IPS-NIHi11 (cell line): ENCODE results near the gene NDUFS4.
A peak's percentile ranks its signal among the peaks of the same experiment; 100 is the strongest.
"Not testable (repeated sequence)": the region's sequence is repeated elsewhere in the genome, so short reads cannot be mapped to it uniquely, and the experiment has no call there.

Experiments used
- DNase-seq: peaks from one replicate; pipeline ENCODE4 v3.0.0; 2012; ENCODE audit warnings: mixed read lengths, low spot score

The NDUFS4 gene

DNA sequence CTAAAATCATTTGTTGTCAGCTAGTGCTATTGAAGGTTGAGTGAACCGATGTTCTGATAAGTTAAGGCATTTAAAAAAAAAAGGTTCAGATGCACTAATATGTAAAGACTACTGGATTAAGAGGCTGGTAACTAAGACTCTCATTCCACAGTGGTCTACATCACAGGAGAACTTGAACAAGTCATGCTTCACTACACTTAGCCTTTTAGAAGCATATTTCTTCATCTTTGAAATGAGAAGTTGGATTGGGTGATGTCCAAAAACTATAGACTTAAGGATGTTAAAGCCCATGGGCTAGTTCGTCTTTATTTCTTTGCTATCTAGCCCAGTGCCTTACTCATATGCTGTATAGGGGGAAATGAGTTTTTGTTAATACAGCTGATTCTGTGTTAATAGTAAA is 107.2 kb downstream of the NDUFS4 start:
- DNase-seq, result no peak

DNA sequence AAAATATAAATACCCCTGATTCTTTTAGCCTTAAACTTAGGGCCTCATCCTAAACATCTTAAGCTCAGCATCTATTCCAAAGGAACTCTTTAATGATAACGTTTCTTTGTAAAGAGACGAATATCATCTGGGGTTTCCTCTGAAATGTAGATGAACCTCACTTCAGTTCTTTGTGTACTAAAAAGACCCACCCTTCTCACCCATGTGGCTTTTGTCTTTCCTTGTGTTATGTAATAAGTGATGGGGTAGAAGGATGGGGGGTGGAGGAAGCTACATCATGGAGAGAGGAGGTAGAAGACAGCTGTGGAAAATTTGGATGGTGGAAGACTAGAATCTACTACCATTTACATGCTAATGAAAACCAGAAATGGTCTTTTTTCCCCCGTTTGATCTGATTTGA is 111.0 kb downstream of the NDUFS4 start:
- peak; percentile 71 for DNase-seq

DNA sequence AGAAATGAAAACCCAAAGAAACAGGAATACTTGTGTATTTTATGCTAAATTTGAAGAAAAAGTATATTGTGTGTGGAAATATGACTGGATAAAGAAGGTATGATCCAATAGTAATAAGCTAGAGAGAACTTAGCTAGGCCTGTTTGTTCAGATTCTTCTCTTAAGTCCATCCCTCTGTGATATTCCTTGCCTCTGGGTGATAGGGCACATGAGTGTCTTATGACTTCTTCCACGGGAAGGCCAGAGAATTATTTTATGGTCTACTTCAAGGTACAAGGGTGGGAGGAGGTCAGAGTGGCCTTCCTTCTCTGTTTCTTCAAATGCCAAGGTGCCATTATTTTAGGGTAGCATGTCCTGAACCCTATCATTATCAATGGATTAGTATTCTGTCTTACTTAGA is 113.7 kb downstream of the NDUFS4 start:
- DNase-seq, result no peak

DNA sequence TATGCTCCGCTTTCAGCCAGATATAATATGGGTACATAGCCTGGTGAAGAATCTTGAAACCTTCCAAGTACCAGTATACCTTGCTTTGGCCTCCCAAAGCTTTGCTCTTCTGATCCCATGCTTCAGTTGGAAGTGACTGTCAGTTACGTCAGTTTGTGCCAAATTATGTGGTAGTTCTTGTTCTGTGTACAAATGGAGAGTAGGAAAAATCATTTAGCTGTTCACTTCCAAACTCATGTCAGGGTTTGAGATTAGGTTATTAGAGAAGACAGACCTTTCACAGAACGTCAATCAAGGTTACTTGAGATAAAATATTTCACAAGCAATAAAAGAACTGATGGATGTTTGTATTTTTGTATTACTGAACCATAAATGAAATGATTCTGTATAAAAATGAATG is 117.2 kb downstream of the NDUFS4 start:
- DNase-seq, result no peak

DNA sequence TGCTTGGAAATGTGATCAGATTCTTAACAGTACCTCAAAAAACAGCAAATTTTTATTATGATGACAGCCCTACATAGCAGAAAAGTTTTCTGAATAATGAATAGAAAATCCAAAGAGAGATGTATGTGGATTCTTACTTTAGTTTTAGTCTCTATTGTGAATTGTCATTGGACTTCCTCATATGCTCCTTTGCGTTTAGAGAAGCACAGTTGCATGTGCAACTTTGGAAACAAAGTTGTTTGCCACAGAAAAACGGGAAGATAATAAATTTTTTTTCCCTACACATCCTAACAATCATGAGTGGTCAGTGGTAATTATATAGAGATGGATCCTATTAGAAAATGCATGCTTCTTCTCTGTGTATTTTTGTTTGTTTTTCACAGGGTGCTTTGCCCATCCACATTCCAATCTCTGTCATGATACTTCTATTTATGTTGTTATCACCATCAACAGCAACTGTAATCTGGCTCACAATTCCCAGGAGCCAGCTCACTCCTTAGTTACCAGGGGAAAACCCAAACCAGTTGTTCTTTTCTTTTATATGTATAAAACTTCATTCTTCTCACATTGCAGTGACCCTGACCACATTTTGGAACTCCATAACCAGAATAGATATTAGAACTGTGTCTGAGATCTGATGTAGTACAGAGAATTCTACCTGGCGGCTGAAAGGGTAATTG is 118.7 kb downstream of the NDUFS4 start:
- DNase-seq, result no peak

DNA sequence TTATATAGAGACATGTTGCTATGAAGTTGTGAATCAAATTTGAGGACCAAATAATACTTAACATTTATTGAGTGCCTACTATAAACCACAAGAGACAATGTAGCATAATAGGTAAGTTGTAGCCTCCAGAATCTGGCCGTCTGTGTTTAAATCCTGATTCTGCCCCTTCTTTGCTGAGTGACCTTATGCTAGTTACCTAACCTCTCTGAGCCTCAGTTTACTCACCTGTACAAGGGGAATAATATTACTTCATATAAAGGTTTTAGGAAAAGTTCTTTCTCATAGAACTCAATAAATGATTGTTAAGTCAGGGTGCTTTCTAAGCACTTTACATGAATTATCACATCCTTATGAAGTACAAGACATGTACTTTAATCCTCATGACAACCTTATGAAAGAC is 120.6 kb downstream of the NDUFS4 start:
- no peak for DNase-seq

DNA sequence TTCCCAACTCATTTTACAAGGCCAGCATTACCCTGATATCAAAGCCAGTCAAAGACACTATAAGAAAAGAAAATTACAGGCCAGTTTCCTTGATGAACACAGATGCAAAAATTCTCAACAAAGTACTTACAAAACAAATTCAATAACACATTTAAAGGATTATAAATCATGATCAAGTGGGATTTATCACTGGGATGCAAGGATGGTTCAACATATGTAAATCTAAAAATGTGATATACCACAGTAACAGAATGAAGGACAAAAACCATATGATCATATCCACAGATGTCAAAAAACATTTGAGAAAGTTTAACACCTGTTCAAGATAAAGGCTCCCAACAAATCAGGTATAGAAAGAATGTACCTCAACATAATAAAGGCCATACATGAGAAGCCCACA is 130.6 kb downstream of the NDUFS4 start:
- DNase-seq, result no peak

DNA sequence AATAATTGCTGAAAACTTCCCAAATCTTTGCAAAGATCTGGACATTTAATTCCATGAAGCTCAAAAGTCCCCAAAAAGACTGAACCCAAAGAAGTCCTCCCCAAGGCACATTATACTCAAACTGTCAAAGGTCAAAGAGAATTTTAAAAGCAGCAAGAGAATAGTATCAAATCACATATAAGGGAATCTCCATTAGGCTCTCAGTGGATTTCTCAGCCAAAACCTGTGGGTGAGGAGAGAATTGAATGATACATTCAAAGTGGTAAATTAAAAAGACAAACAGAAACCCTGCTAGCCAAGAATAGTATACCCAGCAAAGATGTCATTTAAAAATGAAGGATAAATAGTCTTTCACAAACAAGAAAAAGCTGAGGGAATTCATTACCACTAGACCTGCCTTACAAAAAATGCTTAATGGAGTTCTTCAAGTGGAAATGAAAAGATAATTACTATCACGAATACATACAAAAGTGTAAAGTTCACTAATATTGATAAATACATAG is 134.1 kb downstream of the NDUFS4 start:
- no peak for DNase-seq

DNA sequence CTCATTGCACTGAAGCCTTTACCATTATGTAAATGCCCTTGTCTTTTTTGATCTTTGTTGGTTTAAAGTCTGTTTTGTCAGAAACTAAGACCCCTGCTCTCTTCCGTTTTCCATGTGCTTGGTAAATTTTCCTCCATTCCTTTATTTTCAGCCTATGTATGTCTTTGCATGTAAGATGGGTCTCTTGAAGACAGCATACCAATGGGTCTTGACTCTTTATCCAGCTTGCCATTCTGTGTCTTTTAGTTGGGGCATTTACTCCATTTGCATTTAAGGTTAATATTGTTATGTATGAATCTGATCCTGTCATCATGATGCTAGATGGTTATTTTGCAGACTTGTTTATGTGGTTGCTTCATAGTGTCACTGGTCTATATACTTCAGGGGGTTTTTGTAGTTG is 150.0 kb downstream of the NDUFS4 start:
- not testable (repeated sequence) for DNase-seq

DNA sequence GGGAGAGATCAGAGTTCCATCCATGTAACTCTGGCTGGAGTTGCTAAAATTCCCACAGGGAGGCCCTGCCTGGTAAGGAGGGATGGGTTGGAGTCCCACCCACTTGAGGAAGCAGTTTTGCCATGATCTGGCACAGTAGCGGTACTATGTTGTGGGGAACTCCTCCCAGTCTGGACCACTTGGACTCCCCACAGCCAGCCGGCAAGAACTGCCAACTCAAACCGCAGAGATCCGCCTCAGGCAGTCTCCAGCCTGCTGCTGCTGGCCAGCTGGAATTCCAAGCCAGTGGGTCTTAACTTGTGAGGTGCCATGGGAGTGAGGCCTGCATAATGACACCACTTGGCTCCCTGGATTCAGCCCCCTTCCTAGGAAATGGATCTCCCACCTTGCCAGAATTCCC is 151.9 kb downstream of the NDUFS4 start:
- DNase-seq, result no peak

DNA sequence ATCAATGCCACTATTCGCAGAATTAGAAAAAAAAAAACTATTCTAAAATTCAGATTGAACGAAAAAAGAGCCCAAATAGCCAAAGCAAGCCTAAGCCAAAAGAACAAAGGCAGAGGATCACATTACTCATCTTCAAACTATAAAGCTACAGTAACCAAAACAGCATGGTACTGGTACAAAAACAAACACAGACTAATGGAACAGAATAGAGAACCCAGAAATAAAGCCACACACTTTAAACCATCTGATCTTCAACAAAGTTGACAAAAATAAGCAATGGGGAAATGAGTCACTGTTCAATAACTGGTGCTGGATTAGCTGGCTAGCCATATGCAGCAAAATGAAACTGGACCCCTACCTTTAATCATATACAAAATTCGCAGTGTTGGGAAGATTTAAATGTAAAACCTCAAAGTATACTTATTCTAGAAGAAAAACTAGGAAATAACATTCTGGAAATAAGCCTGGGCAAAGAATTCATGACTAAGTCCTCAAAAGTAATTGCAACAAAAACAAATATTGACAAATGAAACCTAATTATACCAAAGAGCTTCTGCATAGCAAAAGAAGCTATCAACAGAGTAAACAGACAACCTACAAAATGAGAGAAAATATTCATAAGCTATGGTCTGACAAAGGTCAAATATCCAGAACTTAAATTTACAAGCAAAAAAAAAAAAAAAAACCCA is 153.7 kb downstream of the NDUFS4 start:
- DNase-seq, result no peak

DNA sequence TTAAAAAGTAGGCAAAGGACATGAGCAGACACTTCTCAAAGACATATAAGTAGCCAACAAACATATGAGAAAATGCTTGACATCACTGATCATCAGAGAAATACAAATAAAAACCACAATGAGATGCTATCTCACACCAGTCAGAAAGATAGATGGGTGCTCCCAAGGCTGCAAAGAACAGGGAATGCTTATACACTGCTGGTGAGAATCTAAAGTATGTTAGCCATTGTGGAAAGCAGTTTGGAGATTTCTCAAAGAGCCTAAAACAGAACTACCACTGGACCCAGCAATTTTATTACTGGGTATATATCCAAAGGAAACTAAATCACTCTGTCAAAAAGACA is 154.2 kb downstream of the NDUFS4 start:
- no peak for DNase-seq

DNA sequence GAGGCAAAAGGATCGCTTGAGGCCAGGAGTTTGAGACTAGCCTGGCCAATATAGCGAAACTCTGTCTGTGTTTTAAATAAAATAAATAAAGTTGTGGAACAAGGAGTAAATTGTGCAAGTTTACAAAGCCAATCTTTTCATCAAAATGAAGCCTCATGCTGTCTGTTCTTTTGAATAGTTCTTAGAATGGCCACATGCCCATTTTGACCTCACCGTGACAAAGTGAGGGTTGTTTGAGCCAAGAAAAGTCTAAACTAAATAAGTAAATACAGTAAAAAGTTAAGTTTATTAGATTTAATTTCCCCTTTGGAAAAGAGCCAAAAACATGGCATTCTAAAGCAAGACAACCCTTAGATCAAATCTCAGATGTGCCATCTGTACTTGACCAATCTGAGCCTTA is 165.7 kb downstream of the NDUFS4 start:
- DNase-seq, result no peak

DNA sequence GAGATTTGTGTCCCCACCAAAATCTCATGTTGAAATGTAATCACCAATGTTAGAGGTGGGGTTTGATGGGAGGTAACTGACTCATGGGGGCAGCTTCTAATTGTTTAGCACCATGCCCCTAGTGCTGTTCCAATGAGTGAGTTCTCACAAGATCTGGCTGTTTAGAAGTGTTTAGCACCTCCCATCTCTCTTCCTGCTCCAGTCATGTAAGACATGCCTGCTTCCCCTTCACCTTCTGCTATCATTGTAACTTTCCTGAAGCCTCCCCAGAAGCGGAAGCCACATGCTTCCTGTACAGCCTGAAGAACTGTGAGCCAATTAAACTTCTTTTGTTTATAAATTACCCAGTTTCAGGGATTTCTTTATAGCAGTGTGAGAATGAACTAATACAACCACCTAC is 170.5 kb downstream of the NDUFS4 start:
- no peak for DNase-seq
